HS-5 (cell line): ENCODE data around the gene BABAM2.

ENCODE experiments used
- DNase-seq: peaks from one replicate; pipeline ENCODE4 v3.0.0-alpha.2; 2012; ENCODE audit warnings: low read depth

Gene BABAM2

GRCh38 chr2:27912512-27912911, 22.0 kb downstream of the BABAM2 start:
- DNase-seq: no peak

GRCh38 chr2:27914041-27914804, 23.7 kb downstream of the BABAM2 start:
- DNase-seq: no peak

GRCh38 chr2:27914805-27915175, 24.3 kb downstream of the BABAM2 start:
- DNase-seq: no peak

- DNase-seq: no peak
Observed at GRCh38 chr2:27915191-27915590, 24.7 kb downstream of the BABAM2 start.

GRCh38 chr2:27915874-27916273, 25.3 kb downstream of the BABAM2 start:
- DNase-seq: no peak

GRCh38 chr2:27916293-27916995, 25.9 kb downstream of the BABAM2 start:
- DNase-seq: no peak

- DNase-seq: no peak
Observed at GRCh38 chr2:27920148-27920885, 29.8 kb downstream of the BABAM2 start.

- no peak for DNase-seq
Observed at GRCh38 chr2:27921424-27921823, 30.9 kb downstream of the BABAM2 start.

GRCh38 chr2:27921880-27922547, 31.5 kb downstream of the BABAM2 start:
- DNase-seq: no peak

- no peak for DNase-seq
Observed at GRCh38 chr2:27922842-27923241, 32.3 kb downstream of the BABAM2 start.

- DNase-seq: no peak
Observed at GRCh38 chr2:27925766-27926472, 35.4 kb downstream of the BABAM2 start.

- DNase-seq: no peak
Observed at GRCh38 chr2:27929916-27930486, 39.5 kb downstream of the BABAM2 start.

GRCh38 chr2:27931361-27931950, 40.9 kb downstream of the BABAM2 start:
- no peak for DNase-seq

- DNase-seq: no peak
Observed at GRCh38 chr2:27932396-27932795, 41.9 kb downstream of the BABAM2 start.

- no peak for DNase-seq
Observed at GRCh38 chr2:27935026-27935425, 44.5 kb downstream of the BABAM2 start.

GRCh38 chr2:27940090-27940671, 49.7 kb downstream of the BABAM2 start:
- DNase-seq: no peak

GRCh38 chr2:27940982-27941381, 50.5 kb downstream of the BABAM2 start:
- no peak for DNase-seq

GRCh38 chr2:27942612-27943547, 52.4 kb downstream of the BABAM2 start:
- no peak for DNase-seq

- no peak for DNase-seq
Observed at GRCh38 chr2:27946530-27947060, 56.1 kb downstream of the BABAM2 start.
